Activated CD4-positive, alpha-beta T cell treated with anti-CD3 and anti-CD28 coated beads, Interleukin-2, amount 50 U/mL, for 4 hours (primary cell): ENCODE data around the gene PYROXD2.
A peak's percentile ranks its signal among the peaks of the same experiment; 100 is the strongest.

Source experiments
- DNase-seq, 2 experiments: peaks; one replicate each; pipeline ENCODE4 v3.0.0-alpha.2; 2020

The PYROXD2 gene

DNA sequence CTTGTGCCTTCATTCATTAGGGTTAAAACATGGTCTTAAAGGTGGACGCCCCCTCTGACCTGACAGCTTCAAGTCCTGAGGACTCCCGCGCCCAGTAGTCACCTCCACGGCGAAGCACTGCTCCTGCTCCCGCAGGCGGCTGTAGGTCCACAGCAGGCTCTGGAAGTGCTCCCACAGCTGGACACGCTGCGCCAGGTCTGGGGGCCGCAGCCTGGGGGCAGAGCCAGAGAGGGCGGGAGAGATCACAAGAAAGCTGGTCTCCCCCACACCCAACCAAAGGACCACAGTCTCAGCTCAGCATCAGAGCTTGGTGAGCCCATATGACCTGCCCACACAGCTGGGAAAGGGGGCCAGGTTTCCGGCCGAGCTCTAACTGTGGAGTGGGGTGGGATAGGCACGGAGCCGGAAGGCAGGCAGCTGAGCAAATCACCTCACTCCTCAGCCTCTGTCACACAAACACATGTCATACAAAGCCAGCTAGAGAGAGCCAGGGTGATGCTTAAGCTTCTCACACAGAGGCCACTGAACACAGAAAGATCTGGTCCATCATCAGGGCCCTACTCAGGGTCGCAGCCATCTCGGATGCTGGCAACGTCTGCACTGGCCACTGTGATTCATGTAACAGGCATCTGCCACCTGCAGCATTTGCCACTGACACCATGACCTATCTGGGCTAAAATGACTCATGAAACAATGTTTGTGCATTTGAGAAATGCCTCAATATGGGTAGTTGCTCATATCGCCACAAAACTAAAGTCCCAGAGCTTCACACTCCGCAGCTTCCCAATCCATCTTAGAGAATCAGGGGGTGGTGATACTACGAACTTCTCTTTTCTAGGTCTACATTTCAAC is 19.1 kb upstream of the PYROXD2 start:
- DNase-seq = no peak

DNA sequence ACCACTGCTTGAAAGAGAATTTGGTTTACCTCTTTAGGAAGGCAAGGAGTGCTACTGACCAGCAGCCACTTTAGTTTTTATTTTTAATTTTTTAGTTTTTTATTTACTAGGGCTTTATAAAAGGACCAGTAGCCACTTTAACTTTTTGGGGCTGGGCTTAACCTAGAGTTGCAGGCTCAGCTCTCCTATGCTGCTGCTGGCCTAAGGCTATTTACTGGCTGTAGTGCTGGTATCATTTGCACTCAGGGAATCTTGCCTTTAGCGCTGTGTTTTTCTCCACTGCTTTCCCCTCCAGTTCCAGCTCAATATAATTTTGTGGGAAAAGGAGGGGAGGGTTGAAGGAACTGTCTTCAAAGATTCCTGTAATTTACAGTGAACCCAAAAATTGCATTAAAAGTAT is 18.4 kb upstream of the PYROXD2 start:
- no peak for DNase-seq

- DNase-seq = no peak
Observed at GRCh38 chr10:98432330-98432729, 17.3 kb upstream of the PYROXD2 start.

DNA sequence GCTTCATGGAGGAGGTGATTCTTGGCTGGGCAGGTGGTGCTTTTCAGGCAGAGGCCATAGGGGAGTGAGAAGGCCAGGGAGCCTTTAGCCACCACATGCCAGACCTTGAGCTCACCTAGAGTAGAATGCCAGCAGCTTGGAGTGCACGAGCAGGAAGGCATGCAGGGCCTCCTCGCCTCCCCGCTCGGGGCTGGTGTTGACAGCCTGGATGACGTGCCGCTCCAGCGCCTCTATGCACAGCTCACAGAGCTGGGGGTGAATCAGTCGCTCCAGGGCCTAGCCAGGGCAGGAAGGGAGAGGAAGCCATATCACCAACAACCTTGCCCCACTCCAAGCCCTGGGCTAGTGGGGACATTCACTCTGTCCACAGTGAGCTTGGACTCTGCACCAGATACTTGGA is 16.0 kb upstream of the PYROXD2 start:
- DNase-seq = no peak

DNA sequence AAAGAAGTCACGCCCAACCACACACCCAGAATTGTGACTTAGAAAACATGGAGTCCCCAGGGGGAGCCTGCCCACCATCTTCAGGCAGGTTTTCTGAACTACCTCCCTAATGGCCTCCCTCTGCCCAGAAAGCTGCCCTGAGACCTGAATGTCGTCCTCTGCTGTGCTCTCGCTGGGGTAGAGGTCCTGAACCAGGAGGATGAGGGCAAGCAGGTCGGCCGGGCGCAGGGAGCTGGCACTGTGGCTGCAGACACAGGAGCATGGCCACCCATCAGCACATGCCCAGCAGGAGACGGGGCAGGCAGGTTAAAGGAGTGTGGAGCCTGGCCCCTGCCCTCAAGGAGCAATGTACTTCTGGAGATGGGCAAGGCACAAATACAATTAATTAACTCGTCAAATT is 15.4 kb upstream of the PYROXD2 start:
- DNase-seq = no peak

- no peak for DNase-seq
Observed at GRCh38 chr10:98429320-98430072, 14.5 kb upstream of the PYROXD2 start.

DNA sequence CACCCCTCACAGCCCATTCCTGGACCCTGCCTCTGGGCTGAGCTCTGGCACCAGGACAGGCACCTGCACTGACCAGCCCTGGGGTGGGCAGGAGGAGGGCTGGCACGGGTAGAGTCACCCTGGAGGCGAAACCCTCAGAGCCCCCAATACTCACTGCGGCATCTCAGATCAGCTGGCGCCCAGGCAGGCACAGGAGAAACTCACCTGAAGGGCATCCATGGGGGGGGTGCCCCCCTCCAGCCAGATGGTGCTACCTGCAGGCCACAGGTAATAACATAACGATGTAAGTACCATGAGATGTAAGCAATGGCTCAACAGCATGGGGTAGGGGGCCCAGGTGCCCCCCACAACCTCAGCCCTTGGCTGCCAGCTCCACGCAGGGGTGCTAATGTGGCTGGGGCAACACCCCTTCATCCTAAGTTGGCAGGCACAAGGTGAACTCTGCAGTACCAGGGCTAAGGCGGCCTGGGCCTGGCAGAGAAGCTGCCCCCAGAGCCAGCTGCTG is 12.1 kb upstream of the PYROXD2 start:
- no peak for DNase-seq

DNA sequence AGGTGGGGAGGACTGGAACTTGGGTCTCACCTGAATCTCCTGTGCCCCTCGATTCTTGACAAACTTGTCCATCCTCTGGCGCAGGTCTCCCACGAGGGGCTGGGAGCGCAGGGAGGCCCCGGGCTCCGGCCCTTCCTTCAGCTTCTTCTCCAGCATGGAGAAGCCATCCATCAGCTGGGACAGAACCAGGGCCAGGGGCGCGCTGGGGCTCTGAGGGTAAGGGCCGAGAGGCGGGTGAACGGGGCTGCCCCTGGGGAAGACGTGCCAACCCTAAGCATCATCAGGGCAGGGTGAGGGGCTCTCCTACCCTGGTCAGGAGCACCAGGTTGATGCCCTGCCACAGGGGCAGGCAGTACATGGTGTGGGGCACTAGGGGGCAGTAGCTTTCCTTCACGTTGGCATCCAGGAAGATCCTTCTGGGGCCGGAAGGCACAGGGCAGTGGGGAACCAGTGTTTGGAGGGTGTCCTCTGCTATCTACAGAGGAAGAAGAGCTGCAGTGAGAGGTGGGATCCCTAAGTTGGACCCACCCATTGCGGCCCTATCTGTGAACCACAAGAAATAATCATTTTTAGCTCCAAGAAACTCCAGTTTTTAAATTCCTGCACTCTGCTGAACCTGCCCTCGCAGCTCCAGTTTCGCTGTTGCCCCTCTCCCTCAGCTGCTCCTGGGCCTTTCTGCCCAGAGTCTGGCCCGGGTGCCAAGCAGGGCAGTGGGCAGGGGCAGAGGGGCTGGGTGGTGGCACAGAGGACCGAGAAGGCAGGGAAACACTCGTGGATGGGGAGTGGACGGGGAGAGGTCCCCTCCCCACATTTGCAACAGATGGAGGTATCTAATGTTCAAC is 10.8 kb upstream of the PYROXD2 start:
- peak; percentile 13 to 42 for DNase-seq

DNA sequence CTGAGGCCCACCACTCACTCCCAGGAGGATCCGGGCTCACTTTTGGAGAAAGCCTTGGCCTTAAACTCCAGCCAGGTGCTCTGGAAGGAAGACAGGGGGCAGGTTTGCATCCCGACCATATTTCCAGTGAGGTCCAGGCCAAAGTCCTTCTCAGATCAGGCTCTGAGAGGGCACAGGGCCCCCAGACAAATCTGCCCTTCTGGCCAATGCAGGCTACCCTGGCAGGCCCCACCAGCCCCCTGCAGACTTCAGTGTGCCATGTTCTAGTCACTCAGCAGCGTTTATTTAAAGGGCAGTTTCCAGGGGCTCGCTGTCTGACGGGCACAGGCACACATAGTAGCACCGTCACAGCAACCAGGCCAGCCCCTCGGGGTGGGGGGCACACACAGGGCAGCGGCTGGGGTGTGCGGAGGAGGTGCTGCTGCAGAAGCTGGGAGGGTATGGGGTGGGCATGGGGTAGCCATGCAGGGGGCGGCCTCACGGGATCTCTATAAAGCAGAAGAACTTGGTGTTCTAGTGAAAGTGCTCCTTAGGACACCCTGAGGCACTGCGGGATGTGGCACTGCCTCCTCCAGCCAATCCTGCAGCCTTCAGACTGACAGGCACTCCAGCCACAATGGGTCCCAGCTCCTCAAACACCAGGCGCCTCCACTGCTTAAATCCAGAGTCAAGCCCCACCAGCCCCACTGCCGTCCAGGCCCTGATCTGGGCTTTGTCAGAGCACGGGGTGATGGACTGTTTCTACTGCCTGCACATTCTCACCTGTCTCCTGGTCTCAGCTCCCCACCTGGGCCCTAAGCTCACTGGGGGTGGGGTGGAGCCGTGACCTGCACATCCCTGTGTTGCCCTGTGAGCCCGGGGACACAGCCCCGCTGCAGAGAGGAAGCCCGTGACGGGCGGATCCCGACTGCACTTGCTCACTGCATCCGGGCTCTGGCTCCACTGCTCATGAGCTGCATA is 9.6 kb upstream of the PYROXD2 start:
- no peak for DNase-seq

GRCh38 chr10:98423691-98424120 is 8.7 kb upstream of the PYROXD2 start:
- DNase-seq = no peak

DNA sequence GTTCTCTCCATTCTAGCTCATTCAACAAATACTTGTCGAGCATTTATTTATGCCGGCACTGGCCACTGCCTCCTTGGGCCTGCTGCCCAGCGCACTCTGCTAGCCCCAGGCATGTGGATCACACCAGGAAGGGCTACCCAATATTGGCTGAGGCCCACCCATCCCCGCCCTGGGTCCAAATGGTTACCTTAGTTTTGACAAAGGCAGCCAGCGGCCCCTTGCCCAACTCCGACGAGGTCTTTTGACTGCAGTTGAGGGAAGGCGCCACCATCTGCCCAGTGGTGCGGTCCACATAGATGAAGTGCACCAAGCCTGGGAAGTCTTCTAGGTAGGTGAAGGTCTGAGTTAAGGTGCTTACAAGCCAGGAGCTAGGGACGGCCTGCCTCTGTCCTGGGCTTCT is 7.2 kb upstream of the PYROXD2 start:
- DNase-seq = no peak

- DNase-seq = no peak
Observed at GRCh38 chr10:98420786-98421185, 5.8 kb upstream of the PYROXD2 start.

DNA sequence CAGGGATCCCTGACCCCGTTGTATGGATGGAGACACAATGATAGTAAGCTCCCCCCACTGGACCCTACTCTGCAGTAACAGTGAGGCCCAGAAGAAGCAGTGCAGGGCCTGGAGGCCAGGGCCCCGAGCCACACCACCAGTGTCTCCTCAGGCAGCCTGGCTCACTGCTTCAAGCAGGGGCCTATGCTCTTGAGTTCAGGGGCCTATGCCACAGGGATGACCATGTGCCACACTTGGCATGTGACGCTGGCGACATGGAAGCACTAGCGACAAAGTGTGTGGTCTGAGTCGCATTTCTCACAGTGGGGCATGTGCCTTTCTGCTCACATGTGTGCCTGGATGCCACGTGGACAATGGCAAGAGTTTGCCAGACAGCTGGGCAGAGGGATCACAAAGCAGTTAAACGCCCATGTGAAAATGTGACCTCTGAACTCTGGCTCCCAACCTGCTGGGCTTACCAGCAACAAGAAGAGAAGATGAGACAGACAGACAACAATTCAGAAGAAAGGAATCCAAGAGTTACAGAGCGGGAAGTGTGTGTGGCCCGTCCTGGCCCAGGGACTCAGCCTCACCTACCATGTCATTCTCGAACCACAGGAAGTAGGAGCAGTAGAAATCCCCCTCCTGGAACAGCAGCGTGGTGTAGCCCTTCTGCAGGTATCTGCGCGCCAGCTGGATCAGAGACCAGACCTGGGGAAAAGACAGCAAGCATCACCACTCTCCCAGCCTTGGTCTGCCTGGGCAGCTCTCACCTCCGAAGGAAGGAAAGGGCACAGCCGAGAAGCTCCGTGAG is 4.7 kb upstream of the PYROXD2 start:
- no peak for DNase-seq

- no peak for DNase-seq
Observed at GRCh38 chr10:98418665-98419468, 3.9 kb upstream of the PYROXD2 start.

- no peak for DNase-seq
Observed at GRCh38 chr10:98417973-98418664, 3.1 kb upstream of the PYROXD2 start.

GRCh38 chr10:98417481-98417959 is 2.5 kb upstream of the PYROXD2 start:
- DNase-seq = no peak

GRCh38 chr10:98416606-98417388 is 1.8 kb upstream of the PYROXD2 start:
- DNase-seq = no peak

GRCh38 chr10:98415731-98416119 is 743 bp upstream of the PYROXD2 start:
- no peak for DNase-seq

DNA sequence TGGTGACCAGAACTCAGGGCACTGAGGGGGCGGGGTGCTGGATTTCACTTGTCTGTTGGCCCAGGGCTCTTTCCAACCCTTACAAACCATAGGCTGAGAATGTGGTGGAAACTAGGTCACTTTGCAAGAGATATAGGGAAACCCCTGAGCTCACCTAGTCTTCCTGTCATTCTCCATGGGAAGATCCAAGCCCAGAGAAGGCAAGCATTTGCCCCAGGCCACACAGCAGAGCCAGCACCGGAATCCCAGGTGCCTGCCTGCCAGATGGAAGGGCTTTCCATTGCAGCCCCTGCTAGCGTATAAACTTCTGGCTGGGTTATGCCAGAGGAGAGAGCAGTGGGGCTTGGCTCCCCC is 427 bp downstream of the PYROXD2 start:
- DNase-seq = no peak
